ENCODE measurements around the gene NIPBL. TPM values are rescaled to one million over a fixed set of nuclear protein-coding genes. Genes with fewer than 3 reads are reported as not detected.

The NIPBL gene
- total RNA-seq, 1 experiment from 2014 or later: 61.3 TPM

GRCh38 chr5:37054391-37054790, 177.8 kb downstream of the NIPBL start:
- no peak overlapping the region for H4K91ac ChIP-seq (ENCODE audit: insufficient read length, low read depth, low read length)
- H3K79me1 ChIP-seq (ENCODE audit: insufficient read depth, low read depth, low read length, poor library complexity, severe bottlenecking): no peaks in the 10 kb centered on the region
- no peaks in the 10 kb centered on the region for H3K4me1 ChIP-seq (ENCODE audit: insufficient read depth, low read length)
- no peak overlapping the region for H4K5ac ChIP-seq (ENCODE audit: insufficient read length, low read depth, low read length)
- H3K18ac ChIP-seq (ENCODE audit: insufficient read length, low read depth, low read length): no peak overlapping the region
- no peaks in the 10 kb centered on the region for H3K27me3 ChIP-seq (ENCODE audit: insufficient read depth, low read length)
- H3T11ph ChIP-seq (ENCODE audit: low read length): no peak overlapping the region
- no peak overlapping the region for H3K27ac ChIP-seq (ENCODE audit: insufficient read length, low read depth, low read length)
- no peaks in the 10 kb centered on the region for H3K23me2 ChIP-seq (ENCODE audit: insufficient read length, low read depth, low read length, poor library complexity, severe bottlenecking)
- H3K9me3 ChIP-seq (ENCODE audit: control insufficient read depth, low read depth, low read length): no peaks in the 10 kb centered on the region
- H3K23ac ChIP-seq (ENCODE audit: insufficient read length, low read depth, low read length): no peak overlapping the region
- H2BK20ac ChIP-seq (ENCODE audit: low read depth, low read length, poor library complexity, severe bottlenecking): no peak overlapping the region
- H2BK120ac ChIP-seq (ENCODE audit: low read depth, low read length, poor library complexity, severe bottlenecking): no peak overlapping the region
- H3K14ac ChIP-seq (ENCODE audit: insufficient read depth, low read length): no peak overlapping the region
- DNase-seq: no peak
- no peak overlapping the region for H3K4me2 ChIP-seq (ENCODE audit: insufficient read depth, insufficient read length, low read length)
- H4K20me1 ChIP-seq (ENCODE audit: control insufficient read depth, insufficient read depth, insufficient read length): no peaks in the 10 kb centered on the region
- no peak overlapping the region for H2BK5ac ChIP-seq (ENCODE audit: insufficient read length, low read length)
- peaks cover 6 to 7% of the 10 kb centered on the region in 2 experiments; a peak in 3 of 4 replicates for H3K4me1 Mint-ChIP-seq
- H2AK5ac ChIP-seq (ENCODE audit: insufficient read length, low read length): no peak overlapping the region
- WGBS (ENCODE audit: extremely low coverage, insufficient read length, low lambda C conversion rate): no CpG with 5 or more reads among the region's 2 CpGs
- H3K4ac ChIP-seq (ENCODE audit: low read depth, low read length): no peak overlapping the region
- H2BK15ac ChIP-seq (ENCODE audit: low read depth, low read length): no peak overlapping the region
- H3K56ac ChIP-seq (ENCODE audit: insufficient read length, low read depth, low read length): no peak overlapping the region
- H3K79me2 ChIP-seq (ENCODE audit: insufficient read depth, low read length): no peaks in the 10 kb centered on the region
- no peaks in the 10 kb centered on the region for H3K27me3 Mint-ChIP-seq (ENCODE audit: low read depth)
- no peak overlapping the region for H2AFZ ChIP-seq (ENCODE audit: low read length)
- TF ChIP-seq CTCF (conservative IDR thresholded peaks at IDR 0.05): no peak
- H4K8ac ChIP-seq (replicated peaks; ENCODE audit: insufficient read length, low read depth, low read length): no peak overlapping the region
- peaks cover 12 to 59% (median 56%) of the 10 kb centered on the region in 3 experiments; a peak in 6 of 7 replicates for H3K36me3 Mint-ChIP-seq (ENCODE audit: insufficient read depth in 1 of 3, low read depth in 3 of 3)
- H3K9ac ChIP-seq (ENCODE audit: extremely low read depth, insufficient read length, low read length): no peak overlapping the region
- H3K9me3 Mint-ChIP-seq: no peaks in the 10 kb centered on the region; a peak in 1 of 5 replicates
- peak overlapping the region in 1 of 3 experiments; percentile 26; a peak in 3 of 7 replicates for H3K27ac Mint-ChIP-seq
- no peak overlapping the region for H2BK12ac ChIP-seq (ENCODE audit: insufficient read length, low read depth, low read length)
- H3K4me3 Mint-ChIP-seq: no peak overlapping the region

Measured in H9 (cell line).